ENCODE measurements around the gene REV3L. TPM values are rescaled to one million over a fixed set of nuclear protein-coding genes. Genes with fewer than 3 reads are reported as not detected.

REV3L gene
- total and polyA plus RNA-seq, 12 donors: 16.8 to 45.7 (median 26.6) TPM

GRCh38 chr6:111530218-111530617 is 47.2 kb upstream of the REV3L start:
- WGBS, 4 donors: 71 to 85% (median 74%) methylated on average over 2 of the region's 2 CpGs
- intact Hi-C loops (cut with DNase I): no loop called here
- H3K36me3 ChIP-seq (replicated peaks in 1 of 2): no peaks in the 10 kb centered on the region
- TF ChIP-seq, protein P1, sequence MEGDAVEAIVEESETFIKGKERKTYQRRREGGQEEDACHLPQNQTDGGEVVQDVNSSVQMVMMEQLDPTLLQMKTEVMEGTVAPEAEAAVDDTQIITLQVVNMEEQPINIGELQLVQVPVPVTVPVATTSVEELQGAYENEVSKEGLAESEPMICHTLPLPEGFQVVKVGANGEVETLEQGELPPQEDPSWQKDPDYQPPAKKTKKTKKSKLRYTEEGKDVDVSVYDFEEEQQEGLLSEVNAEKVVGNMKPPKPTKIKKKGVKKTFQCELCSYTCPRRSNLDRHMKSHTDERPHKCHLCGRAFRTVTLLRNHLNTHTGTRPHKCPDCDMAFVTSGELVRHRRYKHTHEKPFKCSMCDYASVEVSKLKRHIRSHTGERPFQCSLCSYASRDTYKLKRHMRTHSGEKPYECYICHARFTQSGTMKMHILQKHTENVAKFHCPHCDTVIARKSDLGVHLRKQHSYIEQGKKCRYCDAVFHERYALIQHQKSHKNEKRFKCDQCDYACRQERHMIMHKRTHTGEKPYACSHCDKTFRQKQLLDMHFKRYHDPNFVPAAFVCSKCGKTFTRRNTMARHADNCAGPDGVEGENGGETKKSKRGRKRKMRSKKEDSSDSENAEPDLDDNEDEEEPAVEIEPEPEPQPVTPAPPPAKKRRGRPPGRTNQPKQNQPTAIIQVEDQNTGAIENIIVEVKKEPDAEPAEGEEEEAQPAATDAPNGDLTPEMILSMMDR (IDR thresholded peaks at IDR 0.05): no peak
- no peak for TF ChIP-seq POLR2A (IDR thresholded peaks at IDR 0.05)
- H3K4me3 ChIP-seq: no peak overlapping the region
- no peak overlapping the region for H3K27ac ChIP-seq
- no peaks in the 10 kb centered on the region for H3K27me3 ChIP-seq
- H3K4me1 ChIP-seq (replicated peaks in 1 of 2): peaks cover 9 to 20% of the 10 kb centered on the region in 2 donors
- H3K9me3 ChIP-seq (replicated peaks in 1 of 3): no peaks in the 10 kb centered on the region
- DNase-seq: no peak

DNA sequence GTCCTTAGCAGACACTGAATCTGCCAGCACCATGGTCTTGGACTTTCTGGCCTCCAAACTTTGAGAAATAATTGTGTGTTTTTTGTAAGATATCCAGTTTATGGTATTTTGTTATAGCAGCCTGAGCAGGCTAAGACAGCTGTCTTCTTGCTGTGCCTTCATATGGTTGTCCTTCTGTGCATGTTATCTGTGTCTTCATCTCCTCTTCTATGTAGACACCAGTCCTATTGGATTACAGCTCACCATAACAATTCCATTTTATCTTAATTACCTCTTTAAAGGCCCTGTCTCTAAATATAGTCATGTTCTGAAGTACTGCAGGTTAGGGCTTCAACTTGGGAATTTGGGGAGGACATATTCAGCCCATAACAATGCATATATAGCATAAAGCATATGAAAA is 44.3 kb upstream of the REV3L start:
- no peak for TF ChIP-seq POLR2A (IDR thresholded peaks at IDR 0.05)
- TF ChIP-seq, protein P1 (IDR thresholded peaks at IDR 0.05): no peak
- no peak overlapping the region for H3K27ac ChIP-seq
- peaks cover 0 to 22% of the 10 kb centered on the region in 2 donors for H3K4me1 ChIP-seq (replicated peaks in 1 of 2)
- no peak for DNase-seq
- no peaks in the 10 kb centered on the region for H3K9me3 ChIP-seq (replicated peaks in 1 of 3)
- H3K36me3 ChIP-seq (replicated peaks in 1 of 2): no peaks in the 10 kb centered on the region
- intact Hi-C loops (cut with DNase I): no loop called here
- no peak overlapping the region for H3K4me3 ChIP-seq
- no peaks in the 10 kb centered on the region for H3K27me3 ChIP-seq

GRCh38 chr6:111524735-111525134 is 41.7 kb upstream of the REV3L start:
- Histone ChIP-seq H3K27ac (no peak overlapping the region), H3K9me3 (replicated peaks in 1 of 3) (no peaks in the 10 kb centered on the region), H3K4me3 (no peak overlapping the region), H3K36me3 (replicated peaks in 1 of 2) (no peaks in the 10 kb centered on the region), H3K27me3 (no peaks in the 10 kb centered on the region), H3K4me1 (replicated peaks in 1 of 2) (peaks cover 0 to 22% of the 10 kb centered on the region in 2 donors)
- TF ChIP-seq POLR2A (IDR thresholded peaks at IDR 0.05): no peak
- TF ChIP-seq, protein P1 (IDR thresholded peaks at IDR 0.05): no peak
- intact Hi-C loops (cut with DNase I): no loop called here
- no peak for DNase-seq

GRCh38 chr6:111524252-111524651 is 41.2 kb upstream of the REV3L start:
- no peaks in the 10 kb centered on the region for H3K36me3 ChIP-seq (replicated peaks in 1 of 2)
- DNase-seq: no peak
- intact Hi-C loops (cut with DNase I): no loop called here
- H3K9me3 ChIP-seq (replicated peaks in 1 of 3): no peaks in the 10 kb centered on the region
- H3K27ac ChIP-seq: no peak overlapping the region
- peaks cover 0 to 22% of the 10 kb centered on the region in 2 donors for H3K4me1 ChIP-seq (replicated peaks in 1 of 2)
- no peak overlapping the region for H3K4me3 ChIP-seq
- 81 to 91% (median 88%) methylated on average over 4 of the region's 4 CpGs for WGBS, 4 donors
- TF ChIP-seq POLR2A (IDR thresholded peaks at IDR 0.05): no peak
- TF ChIP-seq, protein P1 (IDR thresholded peaks at IDR 0.05): no peak
- H3K27me3 ChIP-seq: no peaks in the 10 kb centered on the region

All from adrenal gland (tissue), 12 donors.